ENCODE data around the gene SERTAD1. TPM values are rescaled to one million over a fixed set of nuclear protein-coding genes. Genes with fewer than 3 reads are reported as not detected.
"Not testable (repeated sequence)": the region's sequence is repeated elsewhere in the genome, so short reads cannot be mapped to it uniquely, and the experiment has no call there.

Gene SERTAD1
- total RNA-seq, 1 donor from 2014 or later: 17.6 TPM

GRCh38 chr19:40413291-40413845, 12.4 kb downstream of the SERTAD1 start, which contains the start of gene PRX:
TSS of gene PRX (minus strand) at chr19:40413378. CDS start at chr19:40407932, 5,446 bp downstream.
- peak within 1 kb of the TSS; percentile 50 for H3K4me3 ChIP-seq
- peaks cover 43% of the 10 kb centered on the region for H3K4me1 ChIP-seq
- peak in 1 of 2 donors; percentile 20 for ATAC-seq
- H3K27me3 ChIP-seq (ENCODE audit: low read depth): no peaks in the 10 kb centered on the region
- H3K27ac ChIP-seq: peak within 1 kb of the TSS; percentile 77
- no peak for TF ChIP-seq CTCF (IDR thresholded peaks at IDR 0.05)
- no peak for DNase-seq
- H3K9me3 ChIP-seq: no peaks in the 10 kb centered on the region
- intact Hi-C loops (cut with DNase I): no loop called here
- no peaks in the 10 kb centered on the region for H3K36me3 ChIP-seq

DNA sequence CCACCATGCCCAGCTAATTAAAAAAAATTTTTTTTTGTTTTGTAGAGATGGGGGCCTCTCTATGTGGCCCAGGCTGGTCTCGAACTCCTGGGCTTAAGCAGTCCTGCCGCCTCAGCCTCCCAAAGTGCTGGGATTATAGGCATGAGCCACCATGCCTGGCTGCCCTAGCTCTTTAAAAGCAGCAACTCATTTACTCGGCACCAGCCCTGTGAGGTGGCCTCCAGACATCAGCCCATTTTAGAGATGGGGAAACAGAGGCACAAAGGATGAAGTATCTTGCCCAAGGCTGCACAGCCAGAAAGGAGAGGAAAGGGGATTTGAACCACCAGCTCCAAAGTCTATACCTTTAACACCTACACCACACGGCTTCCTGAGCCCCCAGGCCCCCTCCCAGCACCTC, 12.9 kb downstream of the SERTAD1 start:
- no peak for ATAC-seq
- intact Hi-C loops (cut with DNase I): no loop called here
- Histone ChIP-seq H3K9me3 (no peaks in the 10 kb centered on the region), H3K36me3 (no peaks in the 10 kb centered on the region), H3K4me3 (peak overlapping the region; percentile 50), H3K27ac (peak overlapping the region; percentile 77), H3K27me3 (ENCODE audit: low read depth) (no peaks in the 10 kb centered on the region), H3K4me1 (peaks cover 46% of the 10 kb centered on the region)
- DNase-seq: no peak
- TF ChIP-seq CTCF (IDR thresholded peaks at IDR 0.05): no peak

- no peaks in the 10 kb centered on the region for H3K36me3 ChIP-seq
- H3K4me3 ChIP-seq: peak overlapping the region; percentile 50
- TF ChIP-seq CTCF (IDR thresholded peaks at IDR 0.05): no peak
- no peak for ATAC-seq
- no peaks in the 10 kb centered on the region for H3K27me3 ChIP-seq (ENCODE audit: low read depth)
- no peak for DNase-seq
- H3K27ac ChIP-seq: peak overlapping the region; percentile 77
- H3K9me3 ChIP-seq: no peaks in the 10 kb centered on the region
- H3K4me1 ChIP-seq: peaks cover 43% of the 10 kb centered on the region
- intact Hi-C loops (cut with DNase I): no loop called here
Observed at GRCh38 chr19:40411958-40412499, 13.8 kb downstream of the SERTAD1 start.

DNA sequence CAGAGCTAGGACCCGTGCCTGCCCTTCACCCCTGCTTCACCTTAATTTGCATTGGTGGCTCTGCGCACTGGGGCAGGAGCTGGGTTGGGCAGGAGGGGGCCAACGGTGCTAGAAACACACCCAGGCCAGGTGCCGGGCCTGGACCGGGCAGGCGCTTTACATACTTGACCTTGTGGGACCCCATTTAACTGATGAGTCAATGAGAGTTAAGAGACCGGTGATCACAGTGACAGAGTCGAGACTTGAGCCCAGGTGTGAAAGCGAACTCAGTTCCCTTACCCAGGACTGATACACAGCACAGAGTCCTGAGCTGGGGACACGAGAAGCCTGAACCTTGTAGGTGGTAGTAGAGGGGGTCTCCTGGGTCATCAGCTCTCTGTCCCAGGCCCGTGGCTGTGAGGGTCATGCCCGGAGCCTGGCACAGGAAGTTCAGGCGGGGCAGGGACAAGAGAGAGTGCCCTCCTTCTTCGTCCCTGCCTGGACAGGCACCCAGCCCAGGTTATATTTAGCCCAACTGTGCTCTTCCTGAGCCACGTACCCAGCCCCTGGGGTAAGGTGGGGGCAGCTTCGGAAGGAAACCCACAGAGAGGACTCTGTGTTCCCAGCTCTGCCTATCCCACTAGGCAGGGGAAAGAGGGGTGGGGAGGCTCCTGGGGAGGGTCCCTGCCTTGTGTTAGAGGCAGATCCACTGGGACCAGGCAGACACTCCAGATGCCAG, 14.5 kb downstream of the SERTAD1 start:
- intact Hi-C loops (cut with DNase I): no loop called here
- Histone ChIP-seq H3K36me3 (no peaks in the 10 kb centered on the region), H3K9me3 (no peaks in the 10 kb centered on the region), H3K27ac (peak overlapping the region; percentile 77), H3K4me1 (peaks cover 37% of the 10 kb centered on the region), H3K27me3 (ENCODE audit: low read depth) (no peaks in the 10 kb centered on the region), H3K4me3 (peak overlapping the region; percentile 50)
- TF ChIP-seq CTCF (IDR thresholded peaks at IDR 0.05): no peak
- no peak for DNase-seq
- ATAC-seq: peak; percentile 48 to 54

- Histone ChIP-seq H3K9me3 (no peaks in the 10 kb centered on the region), H3K4me3 (peak overlapping the region; percentile 50), H3K36me3 (no peaks in the 10 kb centered on the region), H3K27me3 (ENCODE audit: low read depth) (no peaks in the 10 kb centered on the region), H3K4me1 (peaks cover 26% of the 10 kb centered on the region), H3K27ac (peak overlapping the region; percentile 77)
- intact Hi-C loops (cut with DNase I): no loop called here
- DNase-seq (no peak), ATAC-seq (no peak)
- no peak for TF ChIP-seq CTCF (IDR thresholded peaks at IDR 0.05)
Observed at GRCh38 chr19:40410030-40410389, 15.8 kb downstream of the SERTAD1 start.

- H3K27me3 ChIP-seq (ENCODE audit: low read depth); H3K27ac ChIP-seq; intact Hi-C loops (cut with DNase I); DNase-seq; H3K36me3 ChIP-seq; H3K4me3 ChIP-seq; H3K9me3 ChIP-seq; ATAC-seq: not testable (repeated sequence)
- H3K4me1 ChIP-seq: peaks cover 33% of the 10 kb centered on the region
Observed at GRCh38 chr19:40408598-40408925, 17.2 kb downstream of the SERTAD1 start.
